Hepatocyte (in vitro differentiated cells): ENCODE data around the gene OR2A5.

ENCODE experiments used
- EZH2 ChIP-seq: fragments of 200-600 bp; sonication (generic); IDR thresholded peaks from 2 replicates; pipeline ENCODE4 v1.6.1; 2016; ENCODE audit warnings: antibody characterized with exemption, mild to moderate bottlenecking, borderline replicate concordance
- EZH2phosphoT487 ChIP-seq: fragments of 200-600 bp; sonication (generic); IDR thresholded peaks from one replicate; pipeline ENCODE4 v1.6.1; 2018; ENCODE audit warnings: antibody characterized with exemption, mild to moderate bottlenecking, low read depth, moderate library complexity; ENCODE audit not compliant: unreplicated experiment, severe bottlenecking
- TF ChIP-seq, protein P1 (sequence below): fragments of 200-600 bp; sonication (generic); IDR thresholded peaks from 2 replicates; pipeline ENCODE4 v1.5.1; 2016; ENCODE audit warnings: antibody characterized with exemption, mild to moderate bottlenecking; ENCODE audit not compliant: poor library complexity

DNA sequence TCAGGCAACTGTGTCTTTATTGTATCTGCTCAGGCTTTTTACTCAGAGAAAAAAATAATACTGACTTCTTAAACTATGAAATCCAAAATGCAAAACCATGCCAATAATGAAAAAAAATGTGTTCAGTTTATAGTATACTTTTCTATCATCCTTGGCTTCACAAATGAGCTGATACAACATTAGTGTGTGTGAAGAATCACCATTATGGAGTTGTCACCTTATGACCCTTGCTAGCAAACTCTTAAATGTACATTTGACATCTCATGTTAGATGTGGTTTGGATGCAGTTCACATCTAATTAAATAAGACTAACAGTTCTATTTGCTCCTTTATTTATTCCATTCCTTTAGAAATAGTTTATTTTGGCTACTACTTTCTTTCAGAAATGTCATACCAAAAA lies 56.5 kb downstream of the OR2A5 start:
- TF ChIP-seq, protein P1, sequence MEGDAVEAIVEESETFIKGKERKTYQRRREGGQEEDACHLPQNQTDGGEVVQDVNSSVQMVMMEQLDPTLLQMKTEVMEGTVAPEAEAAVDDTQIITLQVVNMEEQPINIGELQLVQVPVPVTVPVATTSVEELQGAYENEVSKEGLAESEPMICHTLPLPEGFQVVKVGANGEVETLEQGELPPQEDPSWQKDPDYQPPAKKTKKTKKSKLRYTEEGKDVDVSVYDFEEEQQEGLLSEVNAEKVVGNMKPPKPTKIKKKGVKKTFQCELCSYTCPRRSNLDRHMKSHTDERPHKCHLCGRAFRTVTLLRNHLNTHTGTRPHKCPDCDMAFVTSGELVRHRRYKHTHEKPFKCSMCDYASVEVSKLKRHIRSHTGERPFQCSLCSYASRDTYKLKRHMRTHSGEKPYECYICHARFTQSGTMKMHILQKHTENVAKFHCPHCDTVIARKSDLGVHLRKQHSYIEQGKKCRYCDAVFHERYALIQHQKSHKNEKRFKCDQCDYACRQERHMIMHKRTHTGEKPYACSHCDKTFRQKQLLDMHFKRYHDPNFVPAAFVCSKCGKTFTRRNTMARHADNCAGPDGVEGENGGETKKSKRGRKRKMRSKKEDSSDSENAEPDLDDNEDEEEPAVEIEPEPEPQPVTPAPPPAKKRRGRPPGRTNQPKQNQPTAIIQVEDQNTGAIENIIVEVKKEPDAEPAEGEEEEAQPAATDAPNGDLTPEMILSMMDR, result no peak
- TF ChIP-seq EZH2 (no peak), EZH2phosphoT487 (no peak)
